GM18867 (cell line): ENCODE data around the gene DNAH1.
"Not testable (repeated sequence)": the region's sequence is repeated elsewhere in the genome, so short reads cannot be mapped to it uniquely, and the experiment has no call there.

Experiments
- ATAC-seq: cut with Tn5 transposase; IDR thresholded peaks from one replicate; pipeline ENCODE4 v1.9.1; 2021; ENCODE audit warnings: mild to moderate bottlenecking, moderate library complexity; ENCODE audit not compliant: unreplicated experiment

DNAH1 gene

GRCh38 chr3:52315977-52316764, at the start of gene DNAH1:
DNAH1 (plus strand) TSS chr3:52316319; CDS start chr3:52322443, 6,124 bp downstream.
- ATAC-seq = no peak

- no peak for ATAC-seq
Measured at GRCh38 chr3:52268036-52268435, 48.1 kb upstream of the DNAH1 start.

GRCh38 chr3:52269776-52270175, 46.3 kb upstream of the DNAH1 start:
- ATAC-seq = no peak

- ATAC-seq = no peak
Measured at GRCh38 chr3:52270252-52270754, 45.8 kb upstream of the DNAH1 start.

- not testable (repeated sequence) for ATAC-seq
Measured at GRCh38 chr3:52272172-52272571, 43.9 kb upstream of the DNAH1 start.

GRCh38 chr3:52272831-52273230, 43.3 kb upstream of the DNAH1 start:
- ATAC-seq = no peak

- not testable (repeated sequence) for ATAC-seq
Measured at GRCh38 chr3:52274781-52275180, 41.3 kb upstream of the DNAH1 start.

- ATAC-seq = no peak
Measured at GRCh38 chr3:52277071-52277964, 38.8 kb upstream of the DNAH1 start.

GRCh38 chr3:52277972-52278509, 38.1 kb upstream of the DNAH1 start:
- peak; percentile 66 for ATAC-seq

GRCh38 chr3:52278510-52279069, 37.5 kb upstream of the DNAH1 start, which contains the start of gene WDR82:
WDR82 (minus strand) TSS chr3:52278649; CDS start chr3:52278361, 288 bp downstream.
- ATAC-seq = peak; percentile 84

GRCh38 chr3:52279596-52279995, 36.5 kb upstream of the DNAH1 start:
- ATAC-seq = no peak

- ATAC-seq = no peak
Measured at GRCh38 chr3:52280050-52280461, 36.1 kb upstream of the DNAH1 start.

- no peak for ATAC-seq
Measured at GRCh38 chr3:52281981-52282801, 33.9 kb upstream of the DNAH1 start.

- no peak for ATAC-seq
Measured at GRCh38 chr3:52283306-52283705, 32.8 kb upstream of the DNAH1 start.

- ATAC-seq = not testable (repeated sequence)
Measured at GRCh38 chr3:52284051-52284450, 32.1 kb upstream of the DNAH1 start.

- no peak for ATAC-seq
Measured at GRCh38 chr3:52286777-52287110, 29.4 kb upstream of the DNAH1 start.

- ATAC-seq = no peak
Measured at GRCh38 chr3:52288674-52289073, 27.4 kb upstream of the DNAH1 start.

GRCh38 chr3:52289338-52289746, 26.8 kb upstream of the DNAH1 start:
- no peak for ATAC-seq

GRCh38 chr3:52289747-52290595, 26.1 kb upstream of the DNAH1 start:
- ATAC-seq = no peak
